Measurements from ENCODE around the gene FBXO31.

- TF ChIP-seq EZH2 (IDR thresholded peaks at IDR 0.05) (no peak), CTCF (IDR thresholded peaks at IDR 0.05) (no peak)
Observed at GRCh38 chr16:87351320-87351698, 32.3 kb downstream of the FBXO31 start.

Data from neural progenitor cell (in vitro differentiated cells).